UCSD-AML1 (cell line): ENCODE data around the gene FAM120AOS.

Source experiments
- DNase-seq: peaks from one replicate; lab custom pipeline; 2025; ENCODE audit not compliant: unreplicated experiment; lab: John Stamatoyannopoulos, UW

Gene FAM120AOS

DNA sequence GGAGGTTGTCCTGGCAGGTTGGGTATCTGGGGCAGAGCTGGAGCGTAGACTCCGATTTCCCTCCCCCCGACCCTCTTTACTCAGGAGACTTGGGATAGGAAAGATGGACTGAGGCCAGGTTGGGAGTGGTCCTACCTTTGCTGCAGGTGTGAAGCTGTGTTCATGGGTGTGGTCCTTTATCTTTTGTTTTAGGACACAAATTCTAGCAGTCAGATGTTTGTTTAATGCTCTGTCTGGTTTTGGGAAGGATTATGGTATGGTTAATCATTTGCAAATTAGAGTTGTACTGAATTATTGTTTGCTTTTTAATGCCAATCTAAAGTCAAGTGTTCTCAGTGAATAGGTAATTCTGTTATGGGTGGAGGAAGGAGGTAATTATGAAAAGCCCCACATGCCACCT lies 14.1 kb upstream of the FAM120AOS start:
- DNase-seq: no peak

- no peak for DNase-seq
These were observed 13.7 kb upstream of the FAM120AOS start for GRCh38 chr9:93467062-93467416.

GRCh38 chr9:93466416-93467061 lies 13.2 kb upstream of the FAM120AOS start:
- no peak for DNase-seq

DNA sequence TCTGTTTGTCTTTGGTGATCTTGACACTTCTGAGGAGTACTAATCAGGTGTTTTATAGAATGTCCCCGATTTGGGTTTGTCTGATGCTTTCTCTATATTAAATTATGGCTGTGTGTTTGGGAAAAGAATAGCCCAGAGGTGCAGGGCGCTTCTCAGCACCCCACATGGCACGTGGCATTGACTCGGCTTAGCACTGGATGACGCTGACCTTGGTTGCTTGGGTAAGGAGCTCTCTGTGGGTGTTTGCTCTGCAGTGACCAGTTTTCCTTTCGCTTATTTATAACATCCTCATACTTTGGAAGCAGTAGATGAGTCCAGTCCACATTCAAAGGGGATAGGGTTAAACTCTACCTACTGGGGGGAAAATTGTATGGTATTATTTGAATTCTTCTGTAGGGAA lies 12.5 kb upstream of the FAM120AOS start:
- no peak for DNase-seq

DNA sequence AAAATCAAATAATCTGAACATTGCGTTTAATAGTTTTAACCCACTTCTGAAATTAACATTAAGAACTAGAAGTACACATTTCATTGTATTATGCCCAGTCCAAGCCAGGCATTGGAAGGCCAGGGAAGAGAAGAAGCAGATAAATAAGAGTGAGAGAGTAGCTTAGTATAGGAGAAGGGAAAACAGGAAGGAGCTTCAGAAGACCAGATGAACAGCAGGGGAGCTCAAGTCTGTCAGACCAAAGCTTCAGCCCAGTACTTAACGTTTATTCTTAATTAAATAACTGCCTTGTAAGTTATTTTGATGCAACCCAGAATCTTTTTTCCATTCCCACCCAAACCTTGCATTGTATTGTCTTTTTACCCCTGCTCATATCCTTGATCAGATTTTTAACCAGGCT lies 11.5 kb upstream of the FAM120AOS start:
- DNase-seq: no peak

DNA sequence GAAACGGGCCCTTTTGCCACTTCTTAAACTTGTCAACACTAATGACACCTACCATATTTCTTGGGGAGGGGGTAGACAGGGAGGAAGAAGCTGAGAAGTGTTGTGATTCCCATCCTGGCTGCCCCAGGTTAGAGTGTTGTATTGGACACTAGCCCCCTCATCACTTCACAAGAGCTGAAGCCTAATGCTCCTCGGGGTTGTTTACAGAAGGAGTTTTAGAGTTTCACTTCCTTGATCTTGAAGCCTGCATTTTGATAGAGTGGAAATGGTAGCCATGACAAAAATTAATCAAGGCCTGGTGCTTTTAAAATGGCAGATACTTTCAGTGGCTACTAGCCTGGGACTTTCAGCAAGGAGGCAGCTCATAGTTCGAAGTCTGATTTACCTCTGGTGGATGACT lies 11.0 kb upstream of the FAM120AOS start:
- DNase-seq: no peak

- no peak for DNase-seq
These were observed 10.4 kb upstream of the FAM120AOS start for GRCh38 chr9:93463638-93464248.

DNA sequence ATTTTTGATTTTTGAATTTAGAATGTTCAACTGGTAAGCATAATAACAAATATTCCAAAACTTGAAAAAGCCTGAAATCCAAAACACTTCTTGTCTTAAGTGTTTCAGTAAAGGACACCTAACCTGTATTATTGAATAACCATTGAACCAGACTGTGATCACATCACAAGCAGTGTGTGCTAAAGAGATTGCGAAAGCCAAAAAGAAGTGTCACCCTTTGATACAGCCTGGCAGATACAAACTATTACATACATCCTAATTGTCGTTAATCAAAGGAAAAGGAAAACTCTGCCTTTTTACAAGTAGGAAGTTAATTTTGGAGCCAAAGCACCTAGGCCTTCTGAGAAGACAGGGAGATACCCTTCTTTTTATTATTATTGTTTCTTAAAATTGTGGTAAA lies 8.4 kb upstream of the FAM120AOS start:
- DNase-seq: no peak

GRCh38 chr9:93461414-93461743 lies 8.0 kb upstream of the FAM120AOS start:
- no peak for DNase-seq

GRCh38 chr9:93460689-93461413 lies 7.5 kb upstream of the FAM120AOS start:
- no peak for DNase-seq

DNA sequence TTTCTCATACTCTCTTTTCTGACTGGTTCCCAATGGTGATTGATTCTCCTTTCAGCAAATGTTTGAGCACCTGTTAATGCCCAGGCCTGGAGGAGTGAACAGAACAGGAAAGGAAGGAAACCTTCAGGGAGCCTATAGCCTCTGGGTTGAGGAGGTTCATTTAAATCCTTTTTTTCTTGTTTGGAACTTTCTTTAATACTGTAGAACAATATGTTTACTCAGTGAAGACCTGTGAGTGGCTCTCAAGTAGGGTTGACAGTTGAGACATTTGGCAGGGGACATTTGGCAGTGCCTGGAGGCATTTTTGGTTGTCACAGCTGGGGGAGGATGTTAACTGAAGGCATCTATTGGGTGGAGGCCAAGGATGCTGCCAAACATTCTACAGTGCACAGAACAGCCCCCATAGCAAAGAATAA lies 6.1 kb upstream of the FAM120AOS start:
- DNase-seq: no peak

DNA sequence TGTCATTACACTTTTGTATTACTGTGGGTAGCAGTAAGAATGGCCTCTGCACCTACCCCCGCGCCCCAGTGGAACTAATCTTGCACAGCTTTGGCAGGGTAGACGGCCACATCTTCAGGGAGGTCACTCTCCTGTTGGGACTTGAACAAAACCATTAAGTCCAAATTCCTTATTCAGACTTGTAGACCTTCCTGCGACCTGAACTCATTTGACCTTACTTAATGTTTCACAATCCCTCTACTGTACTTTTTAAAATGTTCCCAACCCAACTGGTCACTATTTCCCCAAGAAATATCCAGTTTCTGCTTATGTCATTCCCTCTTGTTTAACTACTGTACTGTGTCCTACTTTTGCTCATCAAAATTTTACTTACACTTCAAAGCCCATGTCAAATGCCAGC lies 5.3 kb upstream of the FAM120AOS start:
- no peak for DNase-seq

- DNase-seq: no peak
These were observed 3.6 kb upstream of the FAM120AOS start for GRCh38 chr9:93457006-93457405.

DNA sequence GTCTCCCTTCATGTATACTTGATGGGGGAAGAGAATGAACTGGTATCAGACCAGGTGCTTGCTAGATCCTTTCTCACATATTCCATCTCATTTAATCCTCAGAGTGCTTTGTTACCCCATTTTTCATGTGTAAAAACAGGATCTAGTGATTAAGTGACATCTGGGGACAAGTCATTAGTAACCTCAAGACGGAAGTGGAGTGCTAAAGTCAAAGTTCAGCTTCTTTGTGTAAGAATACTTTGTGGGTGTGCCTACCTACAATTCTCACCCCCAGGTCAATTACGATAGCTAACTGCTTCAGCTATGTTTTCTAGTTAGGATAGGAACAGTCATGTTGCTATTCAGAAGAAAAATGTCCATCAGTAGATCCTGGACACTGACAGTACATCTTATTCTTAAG lies 3.1 kb upstream of the FAM120AOS start:
- DNase-seq: no peak

DNA sequence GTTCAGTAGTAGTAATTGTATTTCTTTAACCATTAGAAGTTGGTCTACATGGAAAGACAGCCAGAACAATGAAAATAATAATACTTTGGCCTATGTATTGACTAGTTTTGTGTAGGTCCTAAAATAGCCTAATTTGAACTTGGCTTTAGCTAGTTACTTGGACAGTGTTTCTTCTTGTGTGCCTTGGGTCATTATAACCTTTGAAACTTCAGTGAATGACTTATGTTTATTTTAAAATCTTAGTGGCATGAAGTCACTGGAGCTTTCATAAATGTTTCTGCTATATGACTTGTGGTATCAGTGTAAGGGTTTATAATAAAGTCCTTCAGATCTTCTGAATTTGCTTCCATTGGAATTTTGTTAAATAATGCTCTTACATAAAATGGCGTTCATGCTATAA lies 2.6 kb upstream of the FAM120AOS start:
- DNase-seq: no peak

DNA sequence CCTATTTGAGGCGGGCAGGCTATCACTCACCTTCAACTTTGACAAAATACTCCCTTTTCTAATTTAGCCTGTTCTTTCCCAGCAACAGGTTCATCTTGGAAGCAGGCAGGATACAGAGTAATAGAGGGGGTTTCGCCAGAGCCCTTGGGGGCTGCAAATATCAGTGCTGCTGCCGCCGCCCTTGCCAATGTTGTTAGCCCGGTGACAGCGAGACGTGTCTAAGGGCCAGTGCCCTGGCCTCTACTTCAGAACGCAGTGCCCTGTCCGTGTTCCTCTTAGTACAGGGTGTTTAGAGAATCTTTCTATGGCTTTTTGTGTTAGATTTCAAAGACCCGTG lies 703 bp downstream of the FAM120AOS start:
- no peak for DNase-seq

- DNase-seq: peak; percentile 41
These were observed 1.3 kb downstream of the FAM120AOS start for GRCh38 chr9:93451849-93452709.

DNA sequence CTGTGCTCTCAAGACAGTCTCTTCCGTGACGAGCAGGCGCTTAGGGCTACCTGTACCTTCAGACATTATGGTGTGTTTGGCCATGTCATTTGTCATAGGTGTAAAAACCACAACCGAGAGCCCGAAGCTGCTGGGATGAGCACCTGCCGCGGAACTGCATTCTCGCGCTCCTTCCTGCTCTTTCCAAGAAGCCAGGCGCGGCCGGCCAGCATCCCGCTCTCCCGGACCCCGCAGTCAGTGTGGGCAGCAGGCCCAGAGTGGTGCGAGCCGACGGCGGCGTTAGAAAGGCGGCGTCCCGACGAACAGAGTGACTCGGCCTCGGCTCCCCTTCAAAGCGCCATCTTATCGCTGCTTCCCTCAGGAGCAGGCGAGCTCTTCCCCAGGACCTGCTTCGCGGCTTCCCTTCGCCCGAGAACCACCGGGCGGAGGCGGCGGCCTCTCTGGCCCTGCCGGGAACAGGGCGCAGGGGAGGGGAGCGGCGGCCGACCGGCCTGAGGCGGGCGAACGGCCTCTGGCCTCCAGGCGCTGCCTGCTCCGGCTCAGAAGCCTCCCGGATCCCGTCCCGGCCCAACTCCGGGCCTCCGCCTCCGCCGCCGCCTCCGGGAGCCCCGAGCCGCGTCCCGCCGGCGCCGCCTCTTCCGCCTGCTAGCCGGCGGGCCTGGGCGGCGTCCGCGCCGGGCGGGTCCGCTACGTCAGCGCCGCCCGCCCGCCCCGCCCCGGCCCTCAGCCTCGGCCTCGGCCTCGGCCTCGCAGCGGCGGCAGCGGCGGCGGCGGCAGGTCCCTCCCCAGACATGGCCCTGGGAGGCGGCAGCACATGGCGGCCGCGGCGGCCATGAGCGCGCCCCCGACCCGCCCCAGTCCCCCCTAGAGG lies 2.2 kb downstream of the FAM120AOS start, which contains the start of gene FAM120A:
Gene FAM120A, plus strand, starts transcription at position 741 of the 871 bp plus-strand sequence. CDS start 231 bp downstream, outside the sequence.
- DNase-seq: peak; percentile 87

GRCh38 chr9:93447655-93448054 lies 5.7 kb downstream of the FAM120AOS start:
- DNase-seq: no peak

DNA sequence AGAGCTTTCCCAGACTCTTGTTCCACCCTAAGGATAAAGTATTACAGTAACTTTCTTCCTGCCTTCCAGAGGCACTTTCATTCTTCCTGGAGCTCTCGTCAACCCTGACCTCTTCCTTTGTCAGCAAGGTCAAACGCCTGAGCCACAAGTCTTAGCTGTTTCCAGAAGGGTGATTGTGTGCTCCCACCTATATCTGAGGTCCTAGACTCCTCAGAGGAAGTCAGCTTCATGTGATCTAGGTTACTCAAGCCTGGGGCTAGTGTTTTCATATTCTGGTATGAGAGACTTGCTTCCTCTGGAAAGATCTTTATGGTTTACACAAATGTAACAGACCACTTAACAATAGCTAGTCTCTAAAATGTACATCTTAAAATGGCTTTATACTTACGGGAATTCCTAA lies 7.3 kb downstream of the FAM120AOS start:
- DNase-seq: no peak
